SK-N-SH (cell line): ENCODE data around the gene LGR6. TPM values are rescaled to one million over a fixed set of nuclear protein-coding genes. Genes with fewer than 3 reads are reported as not detected.

Experiments used
- CTCF ChIA-PET: fragments of 300-600, 350-600 bp; formaldehyde crosslinking; extraction: SDS; loops from one replicate; lab custom pipeline; 2021; lab: Yijun Ruan, JAX
- POLR2A ChIA-PET: fragments of 350-600 bp; sonication (Branson Sonifier 250); formaldehyde crosslinking; extraction: SDS; loops from one replicate; lab custom pipeline; 2020; ENCODE audit warnings: antibody characterized with exemption, inconsistent platforms; lab: Yijun Ruan, JAX
- DNase-seq: peaks from one replicate; pipeline ENCODE4 v3.0.0; 2012
- H2AFZ ChIP-seq: fragments of 200-600 bp; sonication (generic); 2 replicates; pipeline ENCODE4 v1.8.1; 2016; ENCODE audit warnings: antibody characterized with exemption, mild to moderate bottlenecking, low read depth
- H3F3A ChIP-seq: fragments of 200-600 bp; sonication (generic); replicated peaks from 2 replicates; pipeline ENCODE3; 2016; ENCODE audit warnings: antibody characterized with exemption, mild to moderate bottlenecking; ENCODE audit not compliant: insufficient read depth
- H3K27ac ChIP-seq, 2 experiments: fragments of 200-500 bp in 1 of 2; fragments of 200-600 bp in 1 of 2; sonication (Bioruptor generic) in 1 of 2; sonication (generic), shearing (Covaris generic) in 1 of 2; 2 replicates each; pipeline versions ENCODE4 v1.5.1 to v1.6.1; 2014 to 2016; ENCODE audit warnings: low read depth in 2 of 2, inconsistent platforms in 1 of 2, low read length in 1 of 2, mild to moderate bottlenecking in 1 of 2, mixed read lengths in 1 of 2
- H3K27me3 ChIP-seq: fragments of 200-600 bp; sonication (generic), shearing (Covaris generic); 2 replicates; pipeline ENCODE4 v1.6.1; 2016; ENCODE audit warnings: mixed run types; ENCODE audit not compliant: insufficient read depth
- H3K36me3 ChIP-seq, 2 experiments: fragments of 200-500 bp in 1 of 2; fragments of 200-600 bp in 1 of 2; sonication (Bioruptor generic) in 1 of 2; sonication (generic) in 1 of 2; replicated peaks in 1 of 2; 2 replicates each; pipeline versions ENCODE3 to v1.5.1; 2014 to 2016; ENCODE audit warnings: low read length in 1 of 2, mild to moderate bottlenecking in 1 of 2; ENCODE audit not compliant: insufficient read depth in 2 of 2, control insufficient read depth in 1 of 2
- H3K4me1 ChIP-seq, 2 experiments: fragments of 200-500 bp in 1 of 2; fragments of 200-600 bp in 1 of 2; sonication (Bioruptor generic) in 1 of 2; sonication (generic), shearing (Covaris generic) in 1 of 2; 2 replicates each; pipeline versions ENCODE4 v1.5.1 to v1.6.1; 2014 to 2016; ENCODE audit warnings: low read depth in 1 of 2, low read length in 1 of 2, mixed run types in 1 of 2; ENCODE audit not compliant: insufficient read depth in 2 of 2, control insufficient read depth in 1 of 2
- H3K4me2 ChIP-seq: fragments of 200-600 bp; sonication (generic), shearing (Covaris generic); 2 replicates; pipeline ENCODE4 v1.6.1; 2017; ENCODE audit warnings: mixed run types
- H3K4me3 ChIP-seq, 2 experiments: fragments of 200-500 bp in 1 of 2; fragments of 200-600 bp in 1 of 2; sonication (Bioruptor generic) in 1 of 2; sonication (generic), shearing (Covaris generic) in 1 of 2; 2 replicates each; pipeline versions ENCODE4 v1.5.1 to v1.8.1; 2014 to 2016; ENCODE audit warnings: low read depth in 2 of 2, inconsistent platforms in 1 of 2, low read length in 1 of 2, mild to moderate bottlenecking in 1 of 2, mixed read lengths in 1 of 2, moderate library complexity in 1 of 2
- H3K79me2 ChIP-seq: fragments of 200-600 bp; sonication (generic); 2 replicates; pipeline ENCODE4 v1.8.1; 2017; ENCODE audit warnings: mild to moderate bottlenecking; ENCODE audit not compliant: insufficient read depth
- H3K9ac ChIP-seq: fragments of 200-600 bp; sonication (generic); 2 replicates; pipeline ENCODE4 v1.6.1; 2017; ENCODE audit warnings: mixed run types
- H3K9me2 ChIP-seq: fragments of 200-600 bp; sonication (generic); 2 replicates; pipeline ENCODE4 v1.6.1; 2017; ENCODE audit warnings: mixed run types
- H3K9me3 ChIP-seq: fragments of 200-600 bp; sonication (generic); 2 replicates; pipeline ENCODE4 v1.6.1; 2017; ENCODE audit warnings: mixed run types, mild to moderate bottlenecking, moderate library complexity
- H4K20me1 ChIP-seq: fragments of 200-600 bp; sonication (generic); 2 replicates; pipeline ENCODE4 v1.6.1; 2017; ENCODE audit warnings: mild to moderate bottlenecking, mixed run types; ENCODE audit not compliant: insufficient read depth
- CTCF ChIP-seq: fragments of 200-600 bp; sonication (generic); IDR thresholded peaks from 2 replicates; pipeline ENCODE4 v1.6.1; 2017; ENCODE audit warnings: antibody characterized with exemption, mild to moderate bottlenecking, moderate library complexity
- ELF1 ChIP-seq: IDR thresholded peaks from 2 replicates; pipeline ENCODE4 v1.4.0; 2012
- FOSL2 ChIP-seq: IDR thresholded peaks from 2 replicates; pipeline ENCODE4 v1.4.0; 2012; ENCODE audit warnings: low read depth, mild to moderate bottlenecking, moderate library complexity, borderline replicate concordance
- FOXJ3 ChIP-seq: sonication (generic); formaldehyde crosslinking; IDR thresholded peaks from 2 replicates; pipeline ENCODE4 v1.5.1; 2020; ENCODE audit warnings: mild to moderate bottlenecking, missing genetic modification reagents
- GABPA ChIP-seq: IDR thresholded peaks from 2 replicates; pipeline ENCODE4 v1.4.0; 2012; ENCODE audit warnings: low read depth, mild to moderate bottlenecking
- JUND ChIP-seq: IDR thresholded peaks from 2 replicates; pipeline ENCODE4 v1.4.0; 2012
- NFIC ChIP-seq: IDR thresholded peaks from 2 replicates; pipeline ENCODE4 v1.4.0; 2012; ENCODE audit warnings: borderline replicate concordance
- PBX3 ChIP-seq: IDR thresholded peaks from 2 replicates; pipeline ENCODE4; 2012
- POLR2AphosphoS5 ChIP-seq: IDR thresholded peaks from 2 replicates; pipeline ENCODE4 v1.6.1; 2012; ENCODE audit warnings: low read depth, low read length
- RAD21 ChIP-seq: IDR thresholded peaks from 2 replicates; pipeline ENCODE4 v1.6.1; 2012; ENCODE audit warnings: mild to moderate bottlenecking, low read length
- RXRA ChIP-seq: IDR thresholded peaks from 2 replicates; pipeline ENCODE4 v1.4.0; 2012; ENCODE audit warnings: low read depth, mild to moderate bottlenecking, borderline replicate concordance
- SIN3A ChIP-seq: IDR thresholded peaks from 2 replicates; pipeline ENCODE4 v1.6.1; 2012; ENCODE audit warnings: low read depth, mild to moderate bottlenecking, low read length, moderate library complexity, borderline replicate concordance
- SMC3 ChIP-seq: IDR thresholded peaks from 2 replicates; pipeline ENCODE4 v1.6.1; 2012; ENCODE audit warnings: low read depth, low read length, improper control_type of control experiment
- TCF12 ChIP-seq: IDR thresholded peaks from 2 replicates; pipeline ENCODE4 v1.4.0; 2012
- USF1 ChIP-seq: IDR thresholded peaks from 2 replicates; pipeline ENCODE4 v1.4.0; 2012; ENCODE audit warnings: low read depth, borderline replicate concordance
- ZBTB33 ChIP-seq: IDR thresholded peaks from 2 replicates; pipeline ENCODE4 v1.4.0; 2012; ENCODE audit warnings: low read depth, borderline replicate concordance
- WGBS: methylation state at CpG from one replicate; pipeline ENCODE4 v1.1.6; 2017; ENCODE audit warnings: low lambda C conversion rate; 5-methylcytosine and 5-hydroxymethylcytosine counted together
- polyA plus RNA-seq, 3 experiments: library from polyadenylated mRNA; depleted of rRNA; stranded (reverse); fragments of >200 nt; gene quantifications; 2 replicates each; pipeline ENCODE4 v1.2.3, GENCODE V29; 2012

Gene LGR6
- polyA plus RNA-seq, 1 of the 3 experiments (the other 2 are of a cell fraction), result 0.03 TPM

GRCh38 chr1:202329891-202330290 is 136.3 kb downstream of the LGR6 start:
- no peak overlapping the region for H3K9ac ChIP-seq
- H3F3A ChIP-seq, result peaks cover 11% of the 10 kb centered on the region
- no peak overlapping the region for H3K4me3 ChIP-seq
- no peaks in the 10 kb centered on the region for H3K9me3 ChIP-seq
- no peak for DNase-seq
- no peaks in the 10 kb centered on the region for H3K4me1 ChIP-seq
- no peaks in the 10 kb centered on the region for H3K27me3 ChIP-seq
- H3K36me3 ChIP-seq, result peaks cover 31 to 49% of the 10 kb centered on the region in 2 experiments
- no peaks in the 10 kb centered on the region for H3K9me2 ChIP-seq
- ChIA-PET POLR2A (interaction anchor here (1.1 kb wide), 1 partner anchor 12 kb away, joined by 3 read pairs; the partner anchor contains the start of gene UBE2T), CTCF (interaction anchor here (1.0 to 3.7 kb wide), 8 partner anchors 8 to 146 kb away, joined by 3 to 16 read pairs (median 4); no protein-coding TSS in a partner anchor)
- H3K79me2 ChIP-seq, result no peaks in the 10 kb centered on the region
- H2AFZ ChIP-seq, result no peak overlapping the region
- no peak overlapping the region for H3K27ac ChIP-seq
- TF ChIP-seq TCF12, result no peak
- no peak for TF ChIP-seq NFIC
- TF ChIP-seq ELF1, result no peak
- no peak for TF ChIP-seq USF1
- no peak for TF ChIP-seq FOSL2
- no peak for TF ChIP-seq CTCF
- no peak for TF ChIP-seq JUND
- no peak for TF ChIP-seq PBX3
- no peak for TF ChIP-seq GABPA
- no peak for TF ChIP-seq RXRA
- TF ChIP-seq RAD21, result no peak
- no peak for TF ChIP-seq FOXJ3 (CRISPR knock-in tag)
- TF ChIP-seq SIN3A, result no peak
- no peak for TF ChIP-seq POLR2AphosphoS5
- no peak for TF ChIP-seq SMC3
- H3K4me2 ChIP-seq, result no peak overlapping the region
- no peaks in the 10 kb centered on the region for H4K20me1 ChIP-seq

- no peaks in the 10 kb centered on the region for H4K20me1 ChIP-seq
- H3K4me3 ChIP-seq, result no peak overlapping the region
- H3K79me2 ChIP-seq, result peaks cover 28% of the 10 kb centered on the region
- CTCF ChIA-PET, result no interaction called here
- H3K4me2 ChIP-seq, result no peak overlapping the region
- H3K36me3 ChIP-seq, result peaks cover 49 to 56% of the 10 kb centered on the region in 2 experiments
- H2AFZ ChIP-seq, result no peak overlapping the region
- DNase-seq, result no peak
- H3K9me3 ChIP-seq, result no peaks in the 10 kb centered on the region
- WGBS, result 92% methylated on average over 4 of the region's 4 CpGs
- H3F3A ChIP-seq, result peaks cover 16% of the 10 kb centered on the region
- POLR2A ChIA-PET, result no interaction called here
- H3K9me2 ChIP-seq, result no peaks in the 10 kb centered on the region
- no peaks in the 10 kb centered on the region for H3K27me3 ChIP-seq
- H3K27ac ChIP-seq, result no peak overlapping the region
- no peak overlapping the region for H3K9ac ChIP-seq
- H3K4me1 ChIP-seq, result peaks cover 0 to 3% of the 10 kb centered on the region in 2 experiments; a peak in 2 of 4 replicates
- TF ChIP-seq NFIC, result no peak
- TF ChIP-seq PBX3, result no peak
- TF ChIP-seq POLR2AphosphoS5, result no peak
- TF ChIP-seq ZBTB33, result no peak
Measured at GRCh38 chr1:202333861-202334260, 140.3 kb downstream of the LGR6 start.
